ENCODE data around the gene GJB2. TPM values are rescaled to one million over a fixed set of nuclear protein-coding genes. Genes with fewer than 3 reads are reported as not detected.
"Not testable (repeated sequence)": the region's sequence is repeated elsewhere in the genome, so short reads cannot be mapped to it uniquely, and the experiment has no call there.

GJB2 gene
- polyA plus RNA-seq, 3 donors from 2014 or later = not detected

GRCh38 chr13:20170921-20171320 lies 21.8 kb downstream of the GJB2 start:
- H3K36me3 Mint-ChIP-seq = no peaks in the 10 kb centered on the region
- H3K27me3 Mint-ChIP-seq (ENCODE audit: low read depth in 3 of 3) = peaks cover 7 to 28% (median 10%) of the 10 kb centered on the region in 3 donors
- no peak overlapping the region for H3K4me3 Mint-ChIP-seq
- no peaks in the 10 kb centered on the region for H3K4me1 Mint-ChIP-seq
- DNase-seq = no peak
- H3K27ac Mint-ChIP-seq = no peak overlapping the region
- no peaks in the 10 kb centered on the region for H3K9me3 Mint-ChIP-seq

- no peak for DNase-seq
- H3K27ac Mint-ChIP-seq = no peak overlapping the region
- no peak overlapping the region for H3K4me3 Mint-ChIP-seq
- no peaks in the 10 kb centered on the region for H3K9me3 Mint-ChIP-seq
- H3K27me3 Mint-ChIP-seq (ENCODE audit: low read depth in 3 of 3) = peaks cover 3 to 21% (median 7%) of the 10 kb centered on the region in 3 donors
- H3K36me3 Mint-ChIP-seq = no peaks in the 10 kb centered on the region
- no peaks in the 10 kb centered on the region for H3K4me1 Mint-ChIP-seq
Measured at GRCh38 chr13:20168396-20168795, 24.3 kb downstream of the GJB2 start.

GRCh38 chr13:20165417-20166257 lies 27.1 kb downstream of the GJB2 start:
- Mint-ChIP-seq H3K4me1 (peaks cover 0 to 6% of the 10 kb centered on the region in 2 donors), H3K27ac (no peak overlapping the region), H3K9me3 (no peaks in the 10 kb centered on the region), H3K36me3 (no peaks in the 10 kb centered on the region), H3K27me3 (ENCODE audit: low read depth in 3 of 3) (peaks cover 5 to 24% (median 9%) of the 10 kb centered on the region in 3 donors), H3K4me3 (no peak overlapping the region)
- no peak for DNase-seq

DNA sequence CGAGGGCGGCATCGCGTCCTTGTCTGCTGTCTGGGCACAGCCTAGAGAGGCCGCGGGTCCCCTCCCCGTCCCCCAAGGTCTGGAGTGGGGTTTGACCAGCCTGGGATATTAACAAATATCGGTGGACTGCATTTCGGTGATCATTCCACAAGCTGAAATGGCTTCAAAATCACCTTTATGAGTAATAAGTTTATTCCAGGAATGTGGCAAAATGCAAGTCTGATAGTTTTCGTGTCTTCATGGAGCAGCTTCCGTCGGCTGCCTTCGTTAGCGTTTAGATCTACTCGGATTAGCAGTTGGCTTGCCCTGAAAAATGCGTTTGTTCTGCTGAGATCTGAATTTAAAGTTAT lies 30.8 kb downstream of the GJB2 start:
- H3K36me3 Mint-ChIP-seq = no peaks in the 10 kb centered on the region
- peaks cover 11 to 26% (median 12%) of the 10 kb centered on the region in 3 donors for H3K27me3 Mint-ChIP-seq (ENCODE audit: low read depth in 3 of 3)
- no peak for DNase-seq
- peak overlapping the region; percentile 40 to 80 (median 64) for H3K4me3 Mint-ChIP-seq
- no peak overlapping the region for H3K27ac Mint-ChIP-seq
- H3K4me1 Mint-ChIP-seq = peaks cover 8 to 13% of the 10 kb centered on the region in 2 donors
- peaks cover 0 to 3% (median 0%) of the 10 kb centered on the region in 6 donors for H3K9me3 Mint-ChIP-seq

- H3K4me1 Mint-ChIP-seq = peaks cover 8 to 13% of the 10 kb centered on the region in 2 donors
- no peak overlapping the region for H3K27ac Mint-ChIP-seq
- peaks cover 0 to 3% (median 0%) of the 10 kb centered on the region in 6 donors for H3K9me3 Mint-ChIP-seq
- peak overlapping the region; percentile 40 to 80 (median 64) for H3K4me3 Mint-ChIP-seq
- DNase-seq = peak; percentile 24 to 39 (median 28)
- H3K36me3 Mint-ChIP-seq = no peaks in the 10 kb centered on the region
- H3K27me3 Mint-ChIP-seq (ENCODE audit: low read depth in 3 of 3) = peaks cover 9 to 24% (median 12%) of the 10 kb centered on the region in 3 donors
Measured at GRCh38 chr13:20161275-20161950, 31.3 kb downstream of the GJB2 start.

DNA sequence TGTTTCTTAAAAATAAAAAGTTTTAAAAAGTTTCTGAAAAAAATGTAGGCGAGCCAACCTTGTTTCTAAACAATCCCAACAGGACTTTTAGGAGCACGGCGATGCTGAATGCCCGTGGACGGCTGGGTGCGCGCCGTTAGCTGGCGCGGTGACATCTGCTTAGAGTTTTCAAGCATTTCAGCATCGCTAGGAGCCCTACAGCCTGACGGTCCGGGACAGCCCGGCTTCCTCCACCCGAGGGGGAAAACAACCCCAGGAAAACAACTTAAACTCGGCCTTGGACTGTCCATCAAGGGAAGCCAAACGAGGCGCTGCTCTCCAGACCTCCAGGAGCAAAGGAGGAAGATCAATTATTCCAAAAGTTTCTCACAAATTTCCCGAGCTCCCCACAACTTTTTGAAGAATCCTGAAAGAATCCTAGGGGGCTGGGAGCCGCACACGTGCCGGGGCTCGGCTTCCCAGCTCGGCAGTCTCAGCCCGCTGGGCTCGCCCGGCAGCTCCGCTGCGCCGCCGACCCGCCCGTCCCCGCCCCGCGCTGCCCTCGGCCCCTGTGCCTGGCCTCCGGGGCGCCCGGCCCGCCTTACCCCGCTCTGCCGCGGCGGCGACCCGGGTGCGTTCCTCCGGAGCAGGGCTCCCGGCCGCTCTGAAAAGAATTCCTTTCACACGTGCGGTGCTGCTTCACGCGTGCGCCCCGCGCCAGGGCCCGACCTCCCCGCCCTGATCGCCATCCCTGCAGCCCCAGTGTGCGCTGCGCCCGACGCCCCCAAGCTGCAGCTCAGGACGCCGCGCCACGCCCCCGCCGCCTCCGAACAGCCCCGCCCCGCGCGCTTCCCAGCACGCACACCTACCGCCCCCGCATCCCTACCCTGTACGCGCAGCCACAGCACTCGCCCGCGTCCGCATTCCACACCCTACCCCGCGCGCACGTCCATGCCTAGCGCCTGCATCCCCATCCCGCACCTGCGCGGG lies 32.1 kb downstream of the GJB2 start, which contains the start of gene GJA3:
TSS of gene GJA3 (minus strand) at position 747 of the 969 bp plus-strand sequence. CDS start 17,764 bp downstream, outside the sequence.
- Mint-ChIP-seq H3K4me1 (peaks cover 8 to 13% of the 10 kb centered on the region in 2 donors), H3K27me3 (ENCODE audit: low read depth in 3 of 3) (peaks cover 10 to 17% (median 12%) of the 10 kb centered on the region in 3 donors), H3K36me3 (no peaks in the 10 kb centered on the region), H3K9me3 (peaks cover 0 to 3% (median 0%) of the 10 kb centered on the region in 6 donors), H3K4me3 (peak within 1 kb of the TSS; percentile 69 to 81 (median 78)), H3K27ac (no peak within 1 kb of the TSS)
- DNase-seq = peak in 1 of 3 donors; percentile 17

DNA sequence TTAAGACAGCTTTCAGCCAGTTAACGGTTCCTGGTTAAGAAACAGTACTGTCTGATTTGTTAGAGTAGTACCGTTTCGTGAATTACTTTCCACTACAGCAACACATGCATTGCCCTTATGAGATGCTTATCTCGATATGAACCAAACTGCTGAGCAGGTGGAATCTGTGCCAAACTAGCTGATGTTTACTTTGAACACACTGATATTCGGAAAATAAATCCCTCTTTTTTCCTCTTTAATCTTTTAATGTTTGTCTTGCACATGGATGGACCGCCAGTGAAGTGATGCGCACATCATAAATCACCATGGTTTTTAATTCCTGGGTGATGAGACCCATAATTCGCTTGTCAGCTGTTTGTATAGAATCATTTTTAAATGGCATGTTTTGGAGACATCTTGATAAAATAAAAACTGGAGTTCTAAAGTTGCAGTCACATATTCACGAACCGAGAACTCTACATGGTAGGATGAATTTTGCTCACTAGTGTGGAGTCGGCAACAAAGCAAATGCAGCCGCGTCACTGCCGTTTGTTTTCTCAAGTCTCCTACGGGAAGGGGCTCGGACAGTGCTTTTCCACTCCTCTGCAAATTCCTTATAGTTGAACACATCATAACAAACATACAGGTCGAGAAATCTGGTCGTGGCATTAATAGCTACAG lies 33.0 kb downstream of the GJB2 start:
- Mint-ChIP-seq H3K27ac (no peak overlapping the region), H3K4me3 (peak overlapping the region; percentile 65 to 81 (median 77))
- no peak for DNase-seq

GRCh38 chr13:20157151-20157796 lies 35.5 kb downstream of the GJB2 start:
- Mint-ChIP-seq H3K4me1 (peaks cover 8 to 13% of the 10 kb centered on the region in 2 donors), H3K27me3 (ENCODE audit: low read depth in 3 of 3) (peaks cover 12 to 28% (median 16%) of the 10 kb centered on the region in 3 donors), H3K9me3 (peaks cover 0 to 3% (median 0%) of the 10 kb centered on the region in 6 donors), H3K4me3 (no peak overlapping the region), H3K27ac (no peak overlapping the region), H3K36me3 (no peaks in the 10 kb centered on the region)
- DNase-seq = no peak

More for the DNA sequence above, 33.0 kb downstream of the GJB2 start:
- Mint-ChIP-seq H3K4me1 (peaks cover 8 to 13% of the 10 kb centered on the region in 2 donors), H3K9me3 (peaks cover 0 to 3% (median 0%) of the 10 kb centered on the region in 6 donors), H3K36me3 (no peaks in the 10 kb centered on the region), H3K27me3 (ENCODE audit: low read depth in 3 of 3) (peaks cover 10 to 20% (median 12%) of the 10 kb centered on the region in 3 donors)

GRCh38 chr13:20156702-20157101 lies 36.0 kb downstream of the GJB2 start:
- H3K27me3 Mint-ChIP-seq (ENCODE audit: low read depth in 3 of 3) = peaks cover 12 to 23% (median 16%) of the 10 kb centered on the region in 3 donors
- no peak for DNase-seq
- no peaks in the 10 kb centered on the region for H3K36me3 Mint-ChIP-seq
- H3K9me3 Mint-ChIP-seq = peaks cover 0 to 3% (median 0%) of the 10 kb centered on the region in 6 donors
- H3K27ac Mint-ChIP-seq = no peak overlapping the region
- no peak overlapping the region for H3K4me3 Mint-ChIP-seq
- H3K4me1 Mint-ChIP-seq = peaks cover 8% of the 10 kb centered on the region in 2 donors

DNA sequence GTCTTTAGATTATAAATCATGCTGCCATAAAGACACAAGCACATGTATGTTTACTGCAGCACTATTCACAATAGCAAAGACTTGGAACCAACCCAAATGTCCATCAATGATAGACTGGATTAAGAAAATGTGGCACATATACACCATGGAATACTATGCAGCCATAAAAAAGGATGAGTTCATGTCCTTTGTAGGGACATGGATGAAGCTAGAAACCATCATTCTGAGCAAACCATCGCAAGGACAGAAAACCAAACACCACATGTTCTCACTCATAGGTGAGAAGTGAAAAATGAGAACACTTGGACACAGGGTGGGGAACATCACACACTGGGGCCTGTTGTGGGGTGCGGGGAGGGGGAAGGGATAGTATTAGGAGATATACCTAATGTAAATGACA lies 39.4 kb downstream of the GJB2 start:
- not testable (repeated sequence) for H3K27ac Mint-ChIP-seq, H3K4me3 Mint-ChIP-seq, H3K9me3 Mint-ChIP-seq, H3K4me1 Mint-ChIP-seq, DNase-seq, H3K36me3 Mint-ChIP-seq
- peaks cover 8 to 16% (median 11%) of the 10 kb centered on the region in 3 donors for H3K27me3 Mint-ChIP-seq (ENCODE audit: low read depth in 3 of 3)

DNA sequence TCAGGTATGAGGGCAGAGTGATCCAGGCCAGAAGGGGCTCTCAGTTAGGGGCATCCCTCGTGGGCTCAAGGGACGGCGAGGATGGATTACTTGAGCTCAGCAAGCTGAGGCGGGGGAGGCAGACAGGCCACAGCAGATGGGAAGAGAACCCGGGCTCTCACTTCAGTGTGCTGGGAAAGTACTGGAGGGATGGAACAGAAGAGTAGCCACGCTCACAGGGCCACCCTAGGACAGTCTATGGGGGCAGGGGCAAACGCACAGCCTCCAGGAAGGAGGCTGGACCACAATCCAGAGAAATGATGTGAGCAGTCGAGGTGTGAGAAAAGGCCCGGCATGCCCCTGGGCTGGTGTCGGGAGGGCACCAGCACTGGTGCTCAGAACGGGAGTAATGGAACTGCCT lies 41.1 kb downstream of the GJB2 start:
- H3K9me3 Mint-ChIP-seq = no peaks in the 10 kb centered on the region
- H3K4me3 Mint-ChIP-seq = no peak overlapping the region
- H3K27ac Mint-ChIP-seq = no peak overlapping the region
- no peaks in the 10 kb centered on the region for H3K4me1 Mint-ChIP-seq
- H3K36me3 Mint-ChIP-seq = no peaks in the 10 kb centered on the region
- peaks cover 8 to 19% (median 12%) of the 10 kb centered on the region in 3 donors for H3K27me3 Mint-ChIP-seq (ENCODE audit: low read depth in 3 of 3)
- no peak for DNase-seq

- no peaks in the 10 kb centered on the region for H3K36me3 Mint-ChIP-seq
- no peak overlapping the region for H3K4me3 Mint-ChIP-seq
- H3K4me1 Mint-ChIP-seq = no peaks in the 10 kb centered on the region
- H3K9me3 Mint-ChIP-seq = no peaks in the 10 kb centered on the region
- DNase-seq = no peak
- peaks cover 8 to 19% (median 12%) of the 10 kb centered on the region in 3 donors for H3K27me3 Mint-ChIP-seq (ENCODE audit: low read depth in 3 of 3)
- H3K27ac Mint-ChIP-seq = no peak overlapping the region
Measured at GRCh38 chr13:20151016-20151415, 41.7 kb downstream of the GJB2 start.

Data from immature natural killer cell (primary cell).